ENCODE data around the gene STEEP1.
A peak's percentile ranks its signal among the peaks of the same experiment; 100 is the strongest.
"Not testable (repeated sequence)": the region's sequence is repeated elsewhere in the genome, so short reads cannot be mapped to it uniquely, and the experiment has no call there.

The STEEP1 gene

DNA sequence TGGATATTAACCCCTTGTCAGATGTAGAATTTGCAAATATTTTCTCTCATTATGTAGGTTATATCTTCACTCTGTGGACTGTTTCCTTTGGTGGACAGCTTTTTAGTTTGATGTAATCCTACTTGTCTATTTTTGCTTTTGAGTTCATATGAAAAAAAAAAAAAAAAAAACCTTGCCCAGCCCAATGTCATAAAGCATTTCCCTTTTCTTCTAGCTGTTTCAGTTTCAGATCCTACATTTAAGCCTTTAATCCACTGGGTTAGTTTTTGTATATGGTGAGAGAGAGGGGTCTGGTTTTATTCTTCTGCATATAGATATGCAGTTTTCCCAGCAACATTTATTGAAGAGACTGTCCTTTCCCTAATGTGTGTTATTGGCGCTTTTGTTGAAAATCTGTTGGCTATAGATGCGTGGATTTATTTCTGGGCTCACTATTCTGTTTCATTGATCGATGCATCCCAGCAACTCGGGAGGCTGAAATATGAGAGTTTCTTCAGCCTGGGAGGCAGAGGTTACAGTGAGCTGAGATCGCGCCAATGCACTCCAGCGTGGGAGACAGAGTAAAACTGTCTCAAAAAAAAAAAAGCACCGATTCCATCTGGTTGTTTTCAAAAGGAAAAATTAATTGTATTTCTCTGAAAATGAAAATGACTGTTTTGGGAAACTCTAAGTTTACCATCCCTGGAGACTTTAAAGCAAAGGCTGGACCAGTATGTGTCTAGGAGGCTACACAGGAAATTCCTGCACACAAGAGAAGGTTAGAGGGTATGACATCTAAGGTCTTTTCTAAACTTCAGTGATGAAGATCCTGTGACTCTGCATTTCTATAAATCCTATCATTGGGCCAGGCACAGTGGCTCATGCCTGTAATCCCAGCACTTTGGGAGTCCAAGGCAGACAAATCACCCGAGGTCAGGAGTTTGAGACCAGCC is 35.6 kb downstream of the STEEP1 start:
- DNase-seq: no peak

DNA sequence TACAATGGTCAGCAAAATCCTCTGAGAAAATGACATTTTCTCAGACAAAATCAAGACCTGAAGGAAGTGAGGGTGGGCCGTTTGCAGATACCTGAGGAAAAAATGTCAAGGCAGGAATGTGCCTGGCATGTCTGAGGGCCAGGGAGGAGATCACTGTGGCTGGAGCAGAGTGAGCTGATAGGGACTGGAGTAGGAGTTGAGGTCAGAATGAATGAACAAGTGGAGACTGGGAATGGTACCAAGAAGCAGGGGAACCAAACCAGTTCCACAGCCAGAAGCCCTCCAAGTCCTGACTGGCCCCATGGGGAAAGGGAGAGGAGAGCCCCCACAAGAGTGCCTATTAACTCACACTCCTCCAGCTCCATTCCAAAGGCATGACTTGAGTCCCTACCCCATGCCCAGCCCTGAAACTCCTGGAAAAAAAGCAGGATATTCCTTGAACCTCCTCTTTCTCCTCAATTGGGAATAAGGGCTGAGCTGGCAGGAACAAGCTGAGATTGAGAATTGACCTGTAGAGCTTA is 41.5 kb downstream of the STEEP1 start:
- no peak for DNase-seq

DNA sequence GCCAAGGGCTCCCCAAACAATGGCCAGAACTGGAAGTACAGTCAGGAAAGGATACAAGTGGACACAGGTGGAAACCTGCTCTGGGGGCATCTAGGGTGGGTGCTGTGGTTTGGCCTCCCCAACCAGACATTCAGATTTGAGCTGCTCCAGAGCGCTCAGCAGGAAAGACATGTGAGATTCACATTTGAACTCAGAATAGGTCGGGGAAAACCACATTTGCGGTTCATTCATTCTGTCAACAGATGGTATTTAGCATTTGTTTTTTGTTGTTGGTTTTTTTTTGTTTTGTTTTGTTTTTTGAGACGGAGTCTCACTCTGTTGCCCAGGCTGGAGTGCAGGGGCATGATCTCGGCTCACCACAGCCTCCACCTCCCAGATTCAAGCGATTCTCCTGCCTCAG is 44.0 kb downstream of the STEEP1 start:
- DNase-seq: no peak

DNA sequence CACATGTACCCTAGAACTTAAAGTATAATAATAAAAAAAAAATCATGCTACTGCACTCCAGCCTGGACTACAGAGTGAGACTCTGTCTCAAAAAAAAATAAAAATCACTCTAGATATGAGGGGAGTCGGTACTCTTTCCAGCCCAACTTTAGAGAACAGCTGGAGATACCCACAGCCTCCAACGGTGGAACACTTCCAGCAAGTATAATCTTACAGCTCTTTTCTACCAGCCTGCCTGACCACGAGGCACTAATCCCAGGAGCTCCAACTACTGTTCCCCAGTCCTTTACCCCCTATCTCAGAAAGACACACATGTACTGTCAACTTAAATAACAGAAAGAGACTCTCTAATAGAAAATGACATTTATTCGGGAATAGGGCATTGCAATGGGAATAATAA is 46.8 kb downstream of the STEEP1 start:
- no peak for DNase-seq

DNA sequence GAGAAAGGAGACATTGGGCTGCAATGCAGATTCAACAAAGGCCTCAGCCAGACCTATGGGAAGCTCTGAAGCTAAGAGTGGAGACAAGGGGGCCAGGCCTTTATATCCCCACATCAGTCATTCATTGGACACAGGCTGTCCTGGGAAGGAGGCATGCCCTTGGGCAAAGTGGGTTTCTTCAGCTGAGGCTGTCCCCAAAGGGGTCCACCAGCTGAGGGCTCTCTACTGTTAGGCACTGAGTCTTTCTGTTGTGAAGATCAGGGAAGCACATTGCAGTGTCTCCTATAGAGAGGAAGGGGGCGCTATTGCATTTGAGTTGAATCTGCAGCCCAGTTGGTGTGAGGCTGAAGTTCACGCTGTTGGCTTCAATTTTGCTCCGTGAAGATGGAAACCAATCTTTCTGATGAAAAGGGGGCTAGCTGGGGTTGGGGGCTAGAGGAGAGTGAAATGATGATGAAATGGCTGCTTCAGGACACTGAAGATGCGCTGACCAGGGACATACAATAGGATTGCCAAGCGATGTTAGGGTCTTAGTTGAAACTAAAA is 49.0 kb downstream of the STEEP1 start:
- no peak for DNase-seq

DNA sequence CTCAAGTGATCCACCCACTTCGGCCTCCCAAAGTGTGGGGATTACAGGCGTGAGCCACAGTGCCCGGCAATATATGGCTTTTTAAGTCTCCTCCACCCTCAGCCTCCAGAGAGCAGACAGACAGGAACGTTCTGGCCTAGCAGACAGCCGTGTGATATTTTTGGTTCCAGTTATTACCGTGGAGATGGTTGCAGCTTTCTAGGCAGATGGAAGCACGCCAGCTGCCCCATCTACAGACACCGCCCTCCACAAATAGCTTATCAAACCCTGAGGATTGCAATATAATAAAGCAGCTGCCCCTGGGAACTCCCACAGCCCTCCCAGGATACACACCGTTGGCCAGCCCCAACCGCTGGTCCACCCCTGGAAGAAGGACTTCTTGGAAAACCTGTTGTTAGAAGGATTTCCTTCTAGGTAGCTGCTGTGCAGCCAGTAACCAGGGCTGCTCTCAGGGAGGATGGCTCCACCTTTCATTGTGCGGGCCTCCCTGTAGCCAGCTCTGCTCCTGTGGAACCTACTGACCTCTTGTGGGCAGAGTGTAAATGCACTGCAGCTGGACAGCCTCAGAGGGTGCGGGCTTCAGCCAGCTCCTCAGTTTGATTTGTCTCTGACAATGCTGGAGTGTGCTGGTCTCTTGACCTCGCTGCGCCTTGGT is 52.9 kb downstream of the STEEP1 start:
- no peak for DNase-seq

DNA sequence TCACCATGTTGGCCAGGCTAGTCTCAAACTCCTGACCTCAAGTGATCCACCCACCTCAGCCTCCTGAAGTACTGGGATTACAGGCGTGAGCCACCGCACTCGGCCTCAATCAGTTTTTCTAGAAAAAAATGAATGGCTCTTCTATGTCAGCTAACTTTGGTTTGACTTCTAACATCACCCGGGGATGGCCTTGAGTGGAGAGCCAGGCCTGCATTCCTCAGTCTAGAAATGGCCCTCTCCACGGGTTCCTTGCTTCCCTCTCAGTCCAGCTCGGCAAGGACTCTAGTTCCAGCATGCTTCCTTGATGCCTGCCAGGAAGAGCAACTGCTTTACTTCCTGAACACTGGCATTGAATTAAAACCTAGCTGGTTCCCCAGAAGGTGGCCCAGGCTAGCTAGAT is 58.0 kb downstream of the STEEP1 start:
- no peak for DNase-seq

DNA sequence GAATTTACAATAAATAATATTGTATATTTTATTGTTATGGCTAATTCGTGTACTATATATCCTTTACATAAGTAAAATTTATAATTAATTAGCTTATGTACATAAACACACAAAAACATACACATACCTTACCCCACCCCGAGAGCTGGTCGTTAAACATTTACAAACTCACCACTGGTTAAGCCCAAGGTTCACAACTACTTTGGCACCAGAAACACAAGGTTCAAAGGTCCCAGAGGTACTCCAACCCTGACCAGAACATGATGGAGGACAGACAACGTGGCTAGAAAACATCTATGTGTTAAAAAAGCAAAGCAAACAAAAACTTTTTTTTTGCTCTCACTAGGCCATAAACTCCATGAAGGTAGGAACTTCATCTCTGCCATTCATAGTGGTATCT is 59.3 kb downstream of the STEEP1 start:
- no peak for DNase-seq

DNA sequence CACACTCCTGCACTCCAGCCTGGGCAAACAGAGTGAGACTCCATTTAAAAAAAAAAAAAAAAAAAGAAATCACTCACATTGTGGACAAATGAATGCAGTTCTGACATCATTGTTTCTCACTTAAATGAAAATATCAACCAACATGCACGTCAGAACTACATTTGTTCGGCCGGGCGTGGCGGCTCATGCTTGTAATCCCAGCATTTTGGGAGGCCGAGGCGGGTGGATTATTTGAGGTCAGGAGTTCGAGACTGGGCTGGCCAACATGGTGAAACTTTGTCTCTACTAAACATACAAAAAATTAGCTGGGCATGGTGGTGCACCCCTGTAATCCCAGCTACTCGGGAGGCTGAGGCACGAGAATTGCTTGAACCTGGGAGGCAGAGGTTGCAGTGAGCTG is 60.1 kb downstream of the STEEP1 start:
- DNase-seq: not testable (repeated sequence)

DNA sequence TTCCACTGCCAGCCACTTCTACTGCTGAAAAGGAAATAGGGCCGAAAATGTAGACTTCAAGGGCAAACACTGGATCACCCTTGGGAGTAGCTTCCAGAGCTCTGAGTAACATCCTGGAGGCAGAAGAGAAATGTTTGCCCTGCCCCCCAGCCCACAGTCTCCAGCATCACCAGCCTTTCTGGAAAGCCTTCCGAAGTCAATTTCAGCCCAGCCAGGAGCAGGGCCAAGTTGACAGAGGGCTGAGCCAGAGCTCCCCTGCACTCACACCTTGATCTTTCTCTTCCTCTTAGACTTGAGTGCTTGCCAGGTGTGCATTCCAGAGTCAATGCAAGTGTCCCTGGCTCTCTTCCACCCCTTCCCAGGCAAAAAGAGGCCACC is 61.7 kb downstream of the STEEP1 start:
- no peak for DNase-seq

DNA sequence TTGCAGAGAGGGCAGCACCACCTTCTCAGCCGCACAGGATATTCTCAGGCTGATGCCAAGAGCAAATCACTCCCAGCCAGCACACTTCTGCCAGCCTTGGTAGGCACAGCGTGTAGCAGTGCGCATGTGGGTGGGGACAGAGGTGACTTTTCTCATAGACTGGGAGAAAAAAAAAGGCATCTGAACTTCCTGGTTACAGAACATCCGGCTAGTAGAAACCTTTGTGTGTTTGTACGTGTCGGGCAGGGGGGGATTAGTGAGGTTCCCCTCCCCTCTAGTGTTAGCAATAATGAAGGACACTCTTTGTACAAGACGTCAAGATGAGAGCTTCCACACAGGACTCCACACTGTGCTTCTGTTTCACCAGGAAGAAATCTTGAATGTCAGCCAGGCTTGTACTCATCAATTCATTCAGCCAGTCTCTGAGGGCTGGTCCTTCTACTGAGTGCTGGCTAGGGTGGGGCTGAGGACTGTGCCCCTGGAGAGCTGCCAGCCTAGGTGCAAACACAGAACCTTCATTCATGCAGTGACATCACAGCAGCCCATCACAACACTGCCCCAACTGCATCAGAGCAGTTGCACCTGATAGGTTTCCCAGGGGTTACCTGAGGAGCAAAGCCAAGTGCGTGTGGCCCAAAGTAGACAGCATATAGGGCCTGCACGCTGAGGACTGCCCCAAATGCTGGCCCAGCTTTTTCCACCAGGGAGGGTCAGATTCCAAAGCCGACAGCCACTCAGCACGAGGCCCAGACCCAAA is 62.3 kb downstream of the STEEP1 start:
- peak; percentile 10 for DNase-seq

DNA sequence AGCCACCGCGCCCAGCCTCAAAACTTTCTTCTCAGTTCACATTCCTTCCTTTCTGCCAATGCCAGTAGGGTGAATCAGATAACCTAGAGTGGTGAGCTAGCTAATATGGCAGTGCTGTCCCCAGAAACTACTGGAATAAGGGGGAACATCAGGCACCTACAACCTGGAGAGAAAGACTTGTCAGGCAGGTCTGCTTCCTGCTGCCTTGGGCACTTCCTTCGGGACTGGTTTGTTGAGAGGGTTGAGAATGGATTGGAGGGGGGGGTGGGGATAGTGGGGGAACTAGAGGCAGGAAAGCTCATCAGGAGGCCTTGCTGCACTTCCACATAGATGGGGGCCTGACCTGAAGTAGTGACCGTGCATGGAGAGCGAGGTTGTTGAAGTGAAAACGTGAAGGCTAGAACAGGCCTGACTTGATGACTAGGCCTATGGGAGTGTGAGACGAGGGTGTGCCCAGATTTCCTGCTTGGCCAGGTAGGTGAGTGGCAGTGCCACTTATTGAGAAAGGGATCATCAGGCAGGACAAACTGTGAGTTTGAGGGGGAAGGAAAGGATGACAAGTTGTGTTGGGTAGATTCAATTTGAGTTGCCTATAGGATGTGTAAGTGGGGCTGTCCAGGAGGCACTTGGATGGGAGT is 63.6 kb downstream of the STEEP1 start:
- no peak for DNase-seq

DNA sequence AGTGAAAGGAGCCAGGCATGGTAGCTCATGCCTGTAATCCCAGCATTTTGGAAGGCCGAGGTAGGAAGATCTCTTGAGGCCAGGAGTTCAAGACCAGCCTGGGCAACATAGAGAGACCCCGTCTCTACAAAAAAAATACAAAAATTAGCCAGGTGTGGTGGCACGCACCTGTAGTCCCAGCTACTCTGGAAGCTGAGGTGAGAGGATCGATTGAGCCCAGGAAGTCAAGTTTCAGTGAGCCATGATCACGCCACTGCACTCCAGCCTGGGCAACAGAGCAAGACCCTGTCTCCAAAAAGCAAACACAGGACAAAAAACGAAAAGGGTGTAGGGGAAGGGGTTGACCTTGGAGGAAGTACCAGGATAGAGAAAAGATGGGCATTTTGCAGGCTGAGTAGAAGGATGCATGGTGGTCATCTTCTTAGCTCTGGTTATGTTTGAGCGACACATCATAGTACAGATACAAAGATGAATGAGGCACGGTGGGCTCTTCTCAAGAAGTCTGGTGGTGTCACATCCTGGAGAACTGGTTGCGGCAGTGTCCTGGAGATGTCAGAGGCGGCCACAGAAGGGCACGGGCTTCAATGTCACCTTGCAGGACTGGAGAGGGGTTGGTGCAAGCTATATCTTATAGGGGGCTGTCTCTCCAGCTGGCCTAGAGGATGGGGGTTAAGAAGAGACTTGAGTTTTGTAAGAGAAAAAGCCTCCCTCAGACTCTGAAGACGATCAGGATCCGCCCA is 65.0 kb downstream of the STEEP1 start:
- DNase-seq: no peak

DNA sequence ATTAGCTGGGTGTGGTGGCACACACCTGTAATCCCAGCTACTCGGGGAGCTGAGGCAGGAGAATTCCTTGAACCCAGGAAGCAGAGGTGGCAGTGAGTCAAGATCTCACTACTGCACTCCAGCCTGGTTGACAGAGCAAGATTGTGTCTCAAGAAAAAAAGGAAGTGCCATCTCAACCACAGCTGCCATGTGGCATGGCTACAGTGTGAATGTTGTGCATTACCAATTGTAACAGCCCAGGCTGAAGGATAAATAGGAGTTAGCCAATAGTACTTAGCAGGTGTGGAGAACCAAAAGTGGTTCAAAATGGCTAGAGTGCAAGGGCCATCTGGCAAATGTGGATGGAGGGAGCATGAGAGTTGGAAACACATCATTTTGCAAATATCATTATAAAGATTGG is 68.0 kb downstream of the STEEP1 start:
- DNase-seq: no peak

DNA sequence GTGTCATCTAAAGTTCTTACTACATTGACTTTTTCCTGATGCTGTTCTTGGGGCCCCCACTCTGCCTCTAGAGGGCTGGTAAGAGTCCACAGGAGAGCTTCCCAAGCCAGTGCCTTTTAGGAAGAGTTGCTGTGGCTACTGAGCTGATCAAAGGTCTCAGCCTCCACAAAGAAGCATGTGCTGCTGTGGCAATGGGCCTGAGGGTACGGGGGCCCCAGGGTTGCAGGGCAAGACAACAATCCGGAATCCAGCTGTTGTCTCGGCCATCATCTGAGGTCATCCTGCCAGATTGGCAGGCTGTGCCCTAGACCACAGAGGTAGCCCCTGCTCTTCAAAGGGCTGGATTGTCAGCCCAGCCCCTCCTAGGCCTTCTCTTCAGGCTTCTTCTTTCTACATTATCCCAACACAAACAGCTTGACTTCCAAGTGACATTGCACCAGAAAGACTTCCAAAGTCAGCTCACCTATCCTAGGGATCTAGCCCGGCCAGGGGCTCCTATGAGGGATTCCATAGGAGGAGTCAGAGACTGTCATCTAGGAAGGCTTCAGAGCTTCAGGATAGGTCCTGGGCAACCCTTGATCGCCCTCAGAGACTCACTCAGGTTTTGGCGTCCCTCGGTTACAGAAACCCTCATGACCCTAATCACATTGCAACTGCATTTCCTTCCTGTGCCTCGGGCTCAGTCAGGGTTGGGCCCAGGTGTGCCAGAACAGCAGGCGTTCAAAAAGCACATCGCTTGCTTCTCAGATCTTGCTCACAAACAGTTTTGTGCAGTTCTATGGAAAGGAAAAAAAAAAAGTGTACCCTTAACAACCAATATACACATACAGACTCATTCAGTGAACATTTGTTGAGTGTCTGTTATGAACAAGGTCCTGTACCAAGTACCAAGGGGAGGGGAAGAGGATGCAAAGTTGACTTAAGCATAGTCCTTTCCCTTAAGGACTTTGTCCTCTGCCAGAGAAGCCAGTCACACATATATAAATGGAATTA is 69.2 kb downstream of the STEEP1 start:
- no peak for DNase-seq

DNA sequence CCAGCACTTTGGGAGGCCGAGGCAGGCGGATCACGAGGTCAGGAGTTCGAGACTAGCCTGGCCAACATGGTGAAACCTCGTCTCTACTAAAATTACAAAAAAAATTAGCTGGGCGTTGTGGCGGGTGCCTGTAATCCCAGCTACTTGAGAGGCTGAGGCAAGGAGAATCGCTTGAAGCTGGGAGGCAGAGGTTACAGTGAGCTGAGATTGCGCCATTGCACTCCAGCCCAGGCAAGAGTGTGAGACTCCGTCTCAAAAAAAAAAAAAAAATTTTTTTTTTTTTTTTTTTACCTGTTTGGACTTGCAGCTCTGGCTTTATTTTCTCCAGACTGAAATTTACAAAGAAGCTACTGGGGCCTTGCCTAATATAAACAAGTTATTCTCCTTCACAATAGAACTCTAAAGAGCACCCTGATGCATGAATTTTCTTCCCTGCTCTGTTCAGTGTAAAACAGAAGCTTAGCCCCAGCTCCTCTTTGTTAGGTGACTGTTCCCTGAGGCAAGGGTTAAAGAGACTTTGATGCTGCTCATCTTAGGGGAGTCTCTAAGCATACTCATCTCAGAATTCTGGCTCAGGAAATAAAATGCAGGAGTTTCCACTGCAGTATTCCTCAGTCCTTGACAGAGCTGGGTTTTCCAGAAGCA is 71.2 kb downstream of the STEEP1 start:
- not testable (repeated sequence) for DNase-seq

DNA sequence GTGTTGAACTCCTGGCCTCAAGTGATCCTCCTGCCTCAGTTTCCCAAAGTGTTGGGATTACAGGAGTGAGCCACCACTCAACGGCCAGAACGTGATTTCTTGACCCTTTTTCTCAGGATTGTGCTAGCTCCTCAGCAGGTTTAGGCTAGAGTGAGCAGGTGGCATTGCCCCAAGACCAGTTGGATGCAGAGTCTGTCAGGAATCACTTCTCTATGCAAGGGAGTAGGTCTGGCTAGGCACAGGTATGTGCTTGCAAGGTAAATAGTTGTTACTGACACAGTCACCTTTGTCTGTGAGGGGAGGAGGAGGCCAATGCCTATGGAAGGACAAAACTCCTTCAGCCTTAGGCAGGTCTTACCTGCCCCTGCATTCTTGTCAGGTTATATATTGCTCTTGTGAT is 72.7 kb downstream of the STEEP1 start:
- no peak for DNase-seq

DNA sequence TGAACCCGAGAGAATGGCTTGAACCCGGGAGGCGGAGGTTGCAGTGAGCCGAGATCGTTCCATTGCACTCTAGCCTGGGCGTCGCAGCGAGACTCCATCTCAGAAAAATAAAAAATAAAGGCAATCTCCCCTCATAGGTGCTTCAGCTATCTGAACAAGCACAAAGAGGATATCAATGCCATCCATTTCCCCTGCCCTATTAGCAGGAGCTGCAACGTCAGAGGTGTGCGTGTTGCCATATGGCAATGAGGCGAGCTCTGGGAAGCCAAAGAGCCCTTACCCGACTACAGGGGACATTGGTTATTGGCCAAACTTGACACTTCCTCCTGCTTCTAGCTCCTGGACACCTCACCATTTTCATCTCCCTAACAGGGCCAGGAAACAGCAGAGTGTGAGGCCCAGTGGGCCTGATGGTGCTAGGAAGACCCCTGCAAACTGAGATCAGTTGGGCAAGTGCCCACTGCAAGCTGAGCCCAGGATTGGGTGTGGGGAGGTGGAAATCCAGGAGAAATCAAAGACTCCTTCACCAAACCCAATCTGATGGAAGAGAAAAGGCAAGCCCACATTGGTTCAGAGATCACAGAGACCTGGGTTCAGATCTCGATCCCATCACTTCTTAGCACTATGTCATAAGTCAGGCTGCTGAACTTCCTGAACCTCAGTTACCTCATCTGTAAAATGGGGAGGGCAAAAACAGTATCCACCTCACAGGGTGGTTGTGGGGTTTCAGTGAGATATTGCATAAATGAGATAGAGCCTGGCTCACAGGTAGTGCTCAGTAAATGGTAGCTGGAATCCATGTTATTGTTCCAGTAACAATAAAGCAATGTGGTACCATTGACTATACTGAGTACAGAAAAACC is 75.8 kb downstream of the STEEP1 start:
- DNase-seq: no peak

DNA sequence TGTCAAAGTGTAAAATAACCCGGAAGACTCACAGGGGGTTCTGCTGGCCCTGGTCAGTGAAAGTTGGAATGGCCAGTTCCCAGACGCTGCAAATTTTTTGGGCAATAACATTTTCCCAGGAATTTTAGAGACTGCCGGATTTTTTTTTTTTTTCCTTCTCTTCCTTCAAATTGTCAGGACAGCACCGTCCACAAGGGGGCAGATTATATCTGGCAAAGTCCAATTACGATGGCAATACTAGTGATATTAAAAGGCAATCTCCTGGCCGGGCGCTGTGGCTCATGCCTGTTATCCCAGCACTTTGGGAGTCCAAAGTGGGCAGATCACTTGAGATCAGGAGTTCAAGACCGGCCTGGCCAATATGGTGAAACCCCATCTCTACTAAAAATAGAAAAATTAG is 76.5 kb downstream of the STEEP1 start:
- DNase-seq: no peak

All from activated effector memory CD4-positive, alpha-beta T cell treated with Interleukin-2 at 50 U/mL for 16 hours (primary cell).